ENCODE data around the gene CDKAL1.
"Not testable (repeated sequence)": the region's sequence is repeated elsewhere in the genome, so short reads cannot be mapped to it uniquely, and the experiment has no call there.

CDKAL1 gene

DNA sequence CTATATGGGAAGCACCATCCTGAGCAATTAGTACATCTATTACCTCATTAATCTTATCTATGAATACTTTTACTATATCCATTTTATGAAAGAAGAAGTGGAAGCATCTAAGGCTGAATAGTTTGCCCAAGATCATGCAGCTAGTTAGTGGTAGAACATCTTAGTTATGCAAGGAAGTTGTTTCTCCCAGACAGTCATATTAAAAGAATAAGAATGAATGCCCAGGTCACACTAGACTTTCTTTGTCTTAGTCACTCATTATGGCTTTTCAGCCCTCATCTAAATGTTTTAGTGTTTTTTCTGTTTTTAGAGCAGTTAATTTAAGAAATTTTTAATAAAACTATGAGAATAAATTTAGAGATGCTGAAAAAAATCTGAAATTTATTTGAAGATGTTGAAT lies 517.5 kb downstream of the CDKAL1 start:
- DNase-seq = no peak

DNA sequence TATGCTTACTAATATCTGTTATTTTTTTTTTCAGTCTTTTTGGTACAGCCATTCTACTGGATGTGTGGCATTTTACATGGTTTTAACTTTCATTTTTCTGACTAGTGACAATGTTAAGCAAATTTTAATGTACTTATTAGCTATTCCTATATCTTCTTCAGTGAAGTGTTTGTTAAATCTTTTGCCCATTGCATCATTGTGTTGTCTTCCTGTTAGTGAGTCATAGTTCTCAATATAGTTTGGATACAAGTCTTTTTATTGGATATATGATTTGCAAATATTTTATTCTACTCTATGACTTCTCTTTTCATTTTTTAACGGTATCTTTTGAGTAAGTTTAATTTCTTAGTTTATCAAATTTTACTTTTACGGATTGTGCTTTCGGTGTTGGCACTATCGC lies 519.4 kb downstream of the CDKAL1 start:
- no peak for DNase-seq

DNA sequence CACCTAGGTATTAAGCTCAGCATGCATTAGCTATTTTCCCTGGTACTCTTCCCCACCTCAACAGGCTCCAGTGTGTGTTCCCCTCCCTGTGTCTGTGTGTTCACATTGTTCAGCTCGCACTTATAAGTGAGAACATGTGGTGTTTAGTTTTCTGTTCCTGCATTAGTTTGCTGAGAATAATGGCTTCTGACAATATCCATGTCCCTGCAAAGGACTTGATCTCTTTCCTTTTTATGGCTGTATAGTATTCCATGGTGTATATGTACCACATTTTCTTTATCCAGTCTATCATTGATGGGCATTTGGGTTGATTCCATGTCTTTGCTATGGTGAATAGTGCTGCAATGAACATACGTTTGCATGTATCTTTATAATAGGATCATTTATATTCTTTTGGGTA lies 521.2 kb downstream of the CDKAL1 start:
- not testable (repeated sequence) for DNase-seq

DNA sequence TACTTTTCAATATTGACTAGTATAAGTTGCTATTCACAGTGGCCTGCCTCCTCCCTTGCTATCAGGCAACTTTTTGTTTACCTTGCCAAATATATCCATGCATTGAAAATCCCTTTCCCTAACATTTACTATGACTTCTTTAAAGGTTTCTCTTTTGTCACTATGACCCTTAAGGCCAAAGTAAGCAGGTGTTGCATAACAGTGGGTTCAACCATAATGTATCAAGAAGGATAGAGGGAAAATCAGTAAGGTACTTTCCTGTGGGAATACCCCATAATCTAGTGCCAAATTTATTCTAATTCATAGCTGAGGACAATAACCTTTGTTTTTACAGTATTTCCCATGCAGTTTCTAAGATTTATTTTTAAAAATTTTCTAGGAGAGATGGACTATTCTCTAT lies 527.6 kb downstream of the CDKAL1 start:
- DNase-seq = no peak

DNA sequence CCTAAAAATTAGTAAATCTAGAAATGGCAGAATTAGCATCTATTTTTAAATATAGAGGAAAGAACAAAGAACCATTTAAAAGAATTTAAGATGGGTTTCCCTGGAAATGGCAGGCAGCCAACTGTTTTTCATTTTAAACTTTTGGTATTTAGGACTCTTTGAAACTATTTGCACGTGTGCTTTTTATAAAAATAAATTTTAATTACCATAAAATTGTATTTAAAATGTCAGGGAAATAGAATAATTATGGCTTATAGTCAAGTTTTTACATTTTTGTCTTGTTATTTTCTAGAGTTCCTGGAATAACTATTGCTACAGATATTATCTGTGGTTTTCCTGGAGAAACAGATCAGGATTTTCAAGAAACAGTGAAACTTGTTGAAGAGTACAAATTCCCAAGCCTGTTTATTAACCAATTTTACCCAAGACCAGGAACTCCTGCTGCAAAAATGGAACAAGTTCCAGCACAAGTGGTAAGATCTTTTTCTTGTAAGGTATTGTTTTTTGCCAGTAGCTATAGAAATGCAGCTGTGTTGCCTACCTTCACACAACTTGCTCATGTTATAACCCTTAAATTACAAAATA lies 530.6 kb downstream of the CDKAL1 start:
- no peak for DNase-seq

DNA sequence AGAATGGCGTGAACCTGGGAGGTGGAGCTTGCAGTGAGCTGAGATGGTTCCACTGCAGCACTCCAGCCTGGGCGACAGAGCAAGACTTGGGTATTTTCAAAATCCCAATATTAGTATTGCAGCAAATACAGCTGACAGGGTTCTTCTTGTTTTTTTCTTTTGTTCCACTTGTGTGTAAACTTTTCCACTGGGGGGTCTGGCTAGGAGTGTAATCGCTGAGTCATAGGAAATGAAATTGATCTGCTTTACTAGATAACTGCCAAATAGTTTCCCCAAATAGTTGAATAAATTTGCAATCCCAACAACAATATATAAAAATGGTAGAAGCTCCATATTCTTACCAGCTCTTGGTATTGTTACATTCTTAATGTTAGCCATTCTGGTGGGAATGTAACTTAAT lies 533.3 kb downstream of the CDKAL1 start:
- no peak for DNase-seq

DNA sequence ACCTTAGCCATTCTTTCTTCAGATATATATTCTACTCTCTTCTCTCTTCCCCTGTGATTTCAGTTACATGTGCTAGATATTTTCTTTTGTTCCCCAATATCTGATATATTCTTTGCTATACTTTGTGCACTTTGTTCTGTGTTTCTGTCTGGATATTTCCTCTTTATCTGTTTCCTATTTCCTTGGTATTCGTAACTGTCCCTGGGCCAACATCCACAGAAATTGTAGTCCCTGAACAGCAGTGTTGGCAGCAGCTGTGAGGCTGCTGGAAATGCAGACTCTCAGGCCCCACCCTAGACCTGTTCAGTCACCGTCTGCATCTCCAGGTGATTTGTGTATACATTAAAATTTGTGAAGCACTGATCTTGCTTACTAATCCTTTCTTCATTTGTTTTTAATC lies 536.4 kb downstream of the CDKAL1 start:
- no peak for DNase-seq

DNA sequence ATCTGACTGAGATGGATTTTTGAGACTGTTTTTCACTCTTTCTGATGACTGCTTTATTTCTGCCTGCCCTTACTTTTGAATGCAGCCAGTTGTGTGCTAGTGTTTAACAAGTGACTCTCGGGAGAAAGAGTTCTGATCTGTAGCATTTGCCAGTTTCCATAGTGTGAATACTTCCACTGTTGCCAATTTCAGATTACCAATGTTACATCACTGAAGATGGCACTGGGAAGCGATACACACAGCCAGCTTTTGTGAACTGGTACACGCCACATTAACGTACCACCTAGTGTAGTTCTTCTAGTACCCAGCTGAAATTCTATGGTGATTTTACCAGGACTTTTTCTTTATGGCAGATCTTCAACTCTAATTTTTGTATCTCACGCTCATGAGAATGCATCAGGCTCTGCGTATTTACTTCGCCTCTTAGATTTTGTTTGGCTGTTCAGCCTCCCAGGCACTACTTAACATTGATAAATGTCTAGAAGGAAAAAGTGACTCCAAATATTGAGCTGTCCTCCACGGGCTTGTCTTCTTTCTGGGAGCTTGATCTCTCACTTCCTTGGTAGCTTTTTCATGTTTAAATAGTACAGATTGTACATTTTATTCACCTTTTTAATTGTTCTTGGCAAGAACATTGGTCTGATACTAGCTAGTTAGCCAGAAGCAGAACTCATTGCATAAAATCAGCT lies 537.7 kb downstream of the CDKAL1 start:
- DNase-seq = no peak

DNA sequence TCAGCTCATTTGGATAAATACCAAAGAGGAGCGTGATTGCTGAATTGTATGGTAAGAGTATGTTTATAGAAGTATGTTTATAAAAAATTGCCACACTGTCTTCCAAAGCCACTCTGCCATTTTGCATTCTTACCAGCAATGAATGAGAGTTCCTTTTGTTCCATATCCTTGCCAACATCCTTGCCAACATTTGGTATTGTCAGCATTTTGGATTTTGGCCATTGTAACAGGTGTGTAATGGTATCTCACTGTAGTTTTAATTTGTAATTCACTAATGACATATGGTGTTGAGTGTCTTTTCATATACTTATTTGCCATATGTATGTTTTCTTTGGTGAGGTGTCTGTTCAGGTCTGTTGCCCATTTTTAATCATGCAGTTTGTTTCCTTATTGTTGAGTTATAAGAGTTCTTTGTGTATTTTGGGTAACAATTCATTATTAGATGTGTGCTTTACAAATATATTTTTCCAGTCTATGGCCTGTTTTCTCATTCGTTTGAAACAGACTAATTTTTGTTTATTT lies 539.1 kb downstream of the CDKAL1 start:
- no peak for DNase-seq

DNA sequence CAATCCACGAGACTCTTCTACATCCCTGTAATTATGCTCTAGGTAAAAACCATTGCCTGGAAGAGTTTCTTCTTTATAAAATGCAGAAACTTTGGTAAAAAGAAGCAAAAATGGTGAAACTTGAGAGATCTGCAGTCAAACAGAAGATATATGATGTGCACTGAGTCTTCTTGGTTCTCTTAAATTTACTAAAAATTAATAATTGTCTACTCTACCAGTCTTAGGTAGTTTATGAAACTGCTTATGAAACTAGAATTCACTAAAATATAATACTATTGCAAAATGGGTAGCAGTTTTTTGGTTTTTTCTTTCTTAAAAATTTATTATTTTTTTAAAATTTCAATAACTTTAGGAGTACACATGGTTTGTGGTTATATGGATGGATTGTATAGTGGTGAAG lies 540.2 kb downstream of the CDKAL1 start:
- no peak for DNase-seq

DNA sequence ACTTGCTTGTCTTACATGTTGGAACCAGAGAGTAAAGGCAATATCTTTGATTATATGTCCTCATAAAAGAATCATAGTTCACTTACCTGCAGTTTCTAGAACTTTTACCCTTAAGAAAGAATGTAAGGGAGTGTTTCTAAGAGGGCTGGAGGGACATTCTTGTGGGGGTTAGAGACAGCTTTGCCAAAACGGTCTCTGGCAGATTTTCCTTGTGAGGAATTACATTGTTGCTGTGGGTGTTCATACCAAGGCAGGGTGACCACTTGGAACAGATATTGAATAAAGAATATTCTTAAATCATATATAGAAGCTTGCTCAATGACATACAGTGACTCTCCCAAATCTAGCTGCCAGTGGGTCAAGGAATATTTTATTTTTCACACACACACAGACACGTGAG lies 541.7 kb downstream of the CDKAL1 start:
- DNase-seq = no peak

DNA sequence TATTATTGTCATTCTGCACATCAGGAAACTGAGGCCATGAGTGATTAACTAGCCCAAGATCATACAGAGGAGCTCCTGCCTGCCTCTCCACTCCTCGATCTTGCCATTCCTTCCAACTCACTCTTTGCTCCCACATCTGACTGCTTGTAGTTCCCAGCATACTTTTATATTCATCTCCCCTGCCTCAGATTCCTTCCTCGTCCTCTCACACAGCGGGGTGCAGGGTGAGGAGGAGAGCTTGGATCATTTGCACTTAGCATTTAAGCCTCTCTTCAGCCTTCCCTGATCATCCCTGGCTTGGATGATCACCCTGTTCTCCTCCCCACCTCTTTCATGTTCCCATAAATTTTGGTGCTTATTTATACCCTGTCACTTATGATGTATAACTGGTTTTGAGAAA lies 544.2 kb downstream of the CDKAL1 start:
- DNase-seq = no peak

DNA sequence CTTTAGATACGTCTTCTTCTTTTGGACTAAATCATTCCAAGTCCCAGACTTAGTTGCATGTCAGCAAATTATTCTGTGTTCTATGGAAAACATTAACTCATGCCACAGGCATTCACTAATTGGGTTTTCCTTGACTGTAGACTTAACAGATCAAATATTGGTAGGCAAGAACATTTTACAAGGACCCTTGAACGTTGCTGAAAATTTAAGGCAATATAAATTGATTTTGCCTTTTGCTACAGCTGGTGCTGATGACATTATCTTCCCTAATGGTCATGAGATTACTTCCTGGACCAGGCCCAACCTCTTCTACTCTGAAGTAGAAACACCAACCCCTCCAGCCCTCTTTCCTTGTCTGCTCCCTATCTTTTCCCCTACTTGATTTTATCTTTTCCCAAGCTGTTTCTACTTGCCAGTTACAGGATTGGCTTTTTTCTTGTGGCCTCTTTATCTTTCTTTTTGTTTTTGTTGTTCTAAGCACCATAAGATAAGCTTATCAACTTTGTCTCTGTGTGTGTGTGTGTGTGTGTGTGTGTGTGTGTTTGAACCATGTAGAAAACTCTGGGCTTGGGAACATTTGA lies 545.3 kb downstream of the CDKAL1 start:
- no peak for DNase-seq

DNA sequence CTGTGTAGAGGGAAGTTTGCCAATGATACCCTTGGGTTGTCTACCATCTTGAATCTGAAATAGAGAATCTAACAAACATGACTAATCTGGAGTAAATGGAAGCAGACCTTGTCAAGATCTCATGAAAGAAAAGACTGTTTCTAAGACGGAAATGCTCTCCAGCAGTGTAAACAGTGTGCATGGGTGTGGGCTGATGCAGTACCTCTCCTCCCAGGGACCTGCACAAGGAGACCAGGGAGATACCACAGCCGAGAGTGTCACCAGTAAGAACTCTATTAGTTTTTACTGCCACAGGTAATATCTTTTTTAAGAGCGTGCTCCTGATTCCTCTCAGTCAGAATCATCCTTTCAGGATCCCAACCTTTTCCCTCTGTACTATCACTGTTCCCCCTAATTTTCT lies 546.0 kb downstream of the CDKAL1 start:
- no peak for DNase-seq

DNA sequence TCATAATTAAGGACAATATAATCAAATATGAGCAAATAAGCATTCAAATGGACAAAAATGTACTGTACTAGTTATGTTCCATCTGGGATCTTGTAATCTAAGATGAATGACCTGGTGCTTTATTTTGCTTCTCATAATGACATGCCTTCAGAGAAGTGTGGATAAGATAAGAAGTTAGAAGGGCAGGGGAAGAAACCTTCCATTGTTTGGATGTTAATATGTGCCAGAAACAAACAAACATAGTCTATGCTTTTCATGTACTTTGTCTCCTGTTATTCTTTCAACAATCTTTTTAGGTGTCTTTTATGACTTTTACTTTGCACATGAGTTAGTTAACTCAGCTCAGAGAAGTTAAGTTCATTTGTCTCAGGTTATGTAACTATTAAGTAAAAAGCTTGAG lies 547.8 kb downstream of the CDKAL1 start:
- DNase-seq = no peak

DNA sequence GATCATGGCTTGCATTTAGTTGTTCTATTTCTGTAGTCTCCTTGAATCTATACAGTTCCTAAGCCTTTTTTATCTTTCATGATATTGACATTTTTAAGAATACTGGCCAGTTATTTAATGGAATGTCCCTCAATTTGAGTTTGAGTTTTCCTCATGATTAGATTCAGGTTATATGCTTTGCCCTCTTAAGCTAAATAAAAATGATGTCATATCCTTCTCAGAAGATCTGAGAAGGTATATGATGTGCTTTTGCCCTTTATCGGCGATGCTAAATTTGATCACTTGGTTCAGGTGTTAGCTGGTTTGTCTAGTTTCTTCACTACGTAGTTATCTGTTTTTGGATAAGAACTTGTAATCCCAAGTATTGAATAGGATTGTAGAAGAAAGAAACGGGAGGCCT lies 549.5 kb downstream of the CDKAL1 start:
- no peak for DNase-seq

DNA sequence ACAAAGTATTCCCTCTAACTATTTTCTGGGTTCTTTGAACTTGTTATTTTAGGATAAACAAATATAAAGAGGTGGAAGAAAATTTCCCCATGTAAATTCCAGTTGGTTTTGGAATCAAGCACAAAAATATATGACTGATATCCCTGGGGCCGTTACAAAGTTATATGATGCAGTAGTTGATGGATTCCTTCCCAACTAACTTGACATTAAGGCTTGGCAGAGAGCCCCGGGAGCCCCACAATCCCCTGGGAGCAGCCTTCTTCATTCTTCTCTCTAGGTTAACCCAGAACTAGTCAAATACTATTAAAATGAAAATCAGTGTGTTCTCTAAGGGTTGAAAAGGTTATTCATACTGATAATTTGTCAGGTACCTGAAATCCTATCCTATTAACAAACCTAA lies 550.4 kb downstream of the CDKAL1 start:
- DNase-seq = no peak

DNA sequence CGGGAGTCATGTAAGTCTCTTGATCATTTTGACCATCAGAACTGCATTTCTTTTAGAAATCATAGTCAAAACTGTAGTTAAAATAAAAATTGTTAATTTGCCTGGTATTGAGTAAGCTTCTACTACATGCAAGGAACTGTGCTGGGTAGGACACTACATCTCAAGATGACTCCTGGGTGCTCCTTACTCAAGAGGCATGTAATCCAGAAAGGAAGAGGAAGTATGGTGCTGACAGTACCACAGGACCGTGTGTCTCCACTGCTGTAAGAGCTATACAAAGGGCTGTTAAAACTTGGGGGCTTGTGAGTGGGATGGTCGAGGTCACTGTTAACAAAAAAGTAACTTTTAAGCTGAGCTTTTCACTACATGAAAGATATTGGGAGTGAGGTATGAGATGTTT lies 551.0 kb downstream of the CDKAL1 start:
- no peak for DNase-seq

DNA sequence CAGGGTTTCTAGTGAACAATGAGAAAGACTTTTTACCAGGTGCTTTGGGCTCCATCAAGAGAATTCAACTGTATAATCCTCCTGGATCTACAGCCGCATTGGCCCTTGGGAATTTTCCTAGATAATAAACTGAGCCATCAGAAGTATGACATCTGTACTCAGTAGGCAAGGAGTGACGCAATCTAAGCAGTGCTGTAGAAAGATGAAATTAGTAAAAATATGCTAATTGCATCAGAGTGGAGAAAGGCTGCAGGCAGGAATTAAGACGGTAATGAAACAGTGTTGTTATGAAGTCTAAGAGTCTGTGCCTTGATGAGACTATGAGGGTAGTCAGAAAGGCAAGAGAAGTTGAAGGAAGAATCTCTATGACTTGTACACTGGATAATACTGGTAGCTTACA lies 551.4 kb downstream of the CDKAL1 start:
- no peak for DNase-seq

DNA sequence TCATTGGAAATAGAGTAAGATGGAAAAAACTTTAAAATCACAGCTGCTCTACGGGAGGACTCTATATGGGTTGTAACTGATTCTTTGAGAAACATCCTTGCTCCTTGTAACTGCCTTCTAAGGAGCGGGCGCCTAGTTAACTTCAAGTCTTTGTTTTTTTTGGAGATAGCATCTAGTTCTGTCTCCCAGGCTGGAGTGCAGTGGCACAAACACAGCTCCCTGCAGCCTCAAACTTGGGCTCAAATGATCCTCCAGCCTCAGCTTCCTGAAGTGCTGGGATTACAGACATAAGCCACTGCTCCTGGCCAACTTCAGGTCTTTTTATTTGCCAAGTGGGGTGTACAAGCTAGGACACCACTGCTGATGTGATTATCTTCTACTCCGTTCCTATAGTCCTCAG lies 552.9 kb downstream of the CDKAL1 start:
- DNase-seq = no peak

DNA sequence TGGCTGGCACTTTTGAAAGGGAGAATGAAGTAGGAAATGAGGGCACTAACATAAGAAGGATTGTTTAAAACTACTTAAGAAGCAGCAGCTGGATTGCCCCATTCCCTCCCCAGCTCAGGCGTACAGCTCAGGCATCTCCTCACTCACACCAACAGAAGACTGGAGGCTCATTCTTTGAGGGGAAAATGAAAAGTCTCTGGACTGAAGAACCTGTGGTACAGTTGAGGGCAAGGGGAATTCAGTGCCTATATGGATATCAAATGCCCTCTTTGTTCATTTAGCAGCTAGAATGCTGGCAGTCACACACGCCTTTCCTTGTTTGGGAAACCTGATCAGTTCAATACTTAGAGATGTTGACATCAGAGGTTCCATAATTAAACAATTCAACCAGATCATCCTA lies 557.2 kb downstream of the CDKAL1 start:
- DNase-seq = no peak

DNA sequence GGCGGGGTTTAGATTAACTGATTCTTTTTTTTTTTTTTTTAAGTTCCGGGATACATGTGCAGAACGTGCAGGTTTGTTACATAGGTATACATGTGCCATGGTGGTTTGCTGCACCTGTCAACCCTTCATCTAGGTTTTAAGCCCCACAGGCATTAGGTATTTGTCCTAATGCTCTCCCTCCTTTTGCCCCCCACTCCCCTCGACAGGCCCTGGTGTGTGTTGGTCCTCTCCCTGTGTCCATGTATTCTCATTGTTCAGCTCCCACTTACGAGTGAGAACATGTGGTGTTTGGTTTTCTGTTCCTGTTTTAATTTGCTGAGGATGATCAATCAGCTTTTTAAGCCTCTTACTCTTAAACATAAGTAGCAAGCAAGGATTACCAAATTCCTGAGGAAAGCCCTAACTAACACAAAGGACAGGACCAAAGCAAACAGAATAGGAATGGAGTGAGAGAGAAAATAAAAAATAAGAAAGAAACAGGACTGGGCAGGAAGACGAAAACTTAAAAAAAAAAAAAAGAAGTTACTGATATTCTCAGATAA lies 558.0 kb downstream of the CDKAL1 start:
- DNase-seq = not testable (repeated sequence)

DNA sequence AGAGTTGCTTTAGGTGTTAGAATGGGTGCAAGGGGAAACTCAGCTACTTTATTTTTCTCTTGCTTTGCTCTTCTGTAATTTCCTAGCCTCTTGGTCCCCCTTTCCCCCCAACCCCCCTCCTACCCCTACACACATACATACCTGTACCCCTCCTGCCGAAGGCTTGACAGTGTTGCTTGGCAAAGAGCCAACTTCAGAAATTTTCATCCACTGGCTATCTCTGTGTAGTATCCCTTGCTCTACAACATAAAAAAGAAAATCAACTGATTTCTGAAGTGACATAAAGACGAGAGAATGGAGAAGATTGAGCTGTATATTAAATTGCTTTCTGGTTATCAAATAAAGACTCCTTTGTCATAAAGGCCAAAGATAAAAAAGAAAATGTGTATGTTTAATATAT lies 561.2 kb downstream of the CDKAL1 start:
- DNase-seq = no peak

Data from anterior cingulate cortex (tissue), 58 donors.